Activated CD8-positive, alpha-beta T cell treated with anti-CD3 and anti-CD28 coated beads for 36 hours (primary cell): ENCODE measurements around the gene DIPK1A. TPM values are rescaled to one million over a fixed set of nuclear protein-coding genes. Genes with fewer than 3 reads are reported as not detected.
A peak's percentile ranks its signal among the peaks of the same experiment; 100 is the strongest.

Experiments used
- ATAC-seq: fragments of 200-7000 bp; cut with Tn5 transposase; one replicate; pipeline ENCODE4 v1.10.0; 2021; ENCODE audit warnings: mild to moderate bottlenecking, moderate library complexity
- CTCF ChIA-PET: fragments of 350-600 bp; sonication (Branson Sonifier 250); formaldehyde crosslinking; loops from one replicate; lab custom pipeline; 2021; ENCODE audit warnings: antibody characterized with exemption; lab: Charles Lee
- POLR2A ChIA-PET: fragments of 350-600 bp; sonication (Branson Sonifier 250); formaldehyde crosslinking; loops from one replicate; lab custom pipeline; 2021; ENCODE audit warnings: antibody characterized with exemption; lab: Charles Lee
- DNase-seq: peaks from one replicate; pipeline ENCODE4 v3.0.0-alpha.2; 2020
- H3K27ac Mint-ChIP-seq: one replicate; pipeline ENCODE4 v1.8.0; 2021; ENCODE audit warnings: mild to moderate bottlenecking, mixed read lengths
- H3K27me3 Mint-ChIP-seq: one replicate; pipeline ENCODE4 v1.8.0; 2021; ENCODE audit warnings: mixed read lengths
- H3K36me3 Mint-ChIP-seq: one replicate; pipeline ENCODE4 v1.8.0; 2021; ENCODE audit warnings: low read depth, mixed read lengths
- H3K4me1 Mint-ChIP-seq: one replicate; pipeline ENCODE4 v1.8.0; 2021; ENCODE audit warnings: low read depth, mixed read lengths
- H3K4me3 Mint-ChIP-seq: one replicate; pipeline ENCODE4 v1.8.0; 2021; ENCODE audit warnings: mild to moderate bottlenecking, moderate library complexity, mixed read lengths
- H3K9me3 Mint-ChIP-seq: one replicate; pipeline ENCODE4 v1.8.0; 2021; ENCODE audit warnings: mixed read lengths
- CTCF ChIP-seq: fragments of 200-600 bp; IDR thresholded peaks from one replicate; pipeline ENCODE4 v1.8.0; 2022; ENCODE audit warnings: antibody characterized with exemption, mild to moderate bottlenecking
- intact Hi-C: fragments of 100-400 bp; cut with micrococcal nuclease; formaldehyde crosslinking; loops from one replicate; pipeline ENCODE4 v1.10.0; 2022
- total RNA-seq, 2 experiments: library from RNA; stranded (reverse); gene quantifications; one replicate each; pipeline ENCODE4 v1.2.3, GENCODE V29; 2021

The DIPK1A gene
- total RNA-seq, 2 experiments from 2014 or later, result 8.1 to 9.0 TPM

GRCh38 chr1:92831762-92832536 lies 129.3 kb downstream of the DIPK1A start, which contains the start of gene RPL5:
RPL5 (plus strand) TSS chr1:92832040; CDS start chr1:92832115, 75 bp downstream.
- peaks cover 52% of the 10 kb centered on the region for H3K36me3 Mint-ChIP-seq
- intact Hi-C loops, result no loop called here
- peak; percentile 95 for TF ChIP-seq CTCF
- no peaks in the 10 kb centered on the region for H3K9me3 Mint-ChIP-seq
- ATAC-seq, result peak; percentile 93
- peaks cover 28% of the 10 kb centered on the region for H3K4me1 Mint-ChIP-seq
- peak within 1 kb of the TSS; percentile 99 for H3K4me3 Mint-ChIP-seq
- ChIA-PET CTCF (interaction anchor here (0.6 to 2.7 kb wide), 26 partner anchors 10 to 814 kb away, joined by 3 to 25 read pairs (median 4); partner anchors contain the start of genes DIPK1A and MTF2), POLR2A (interaction anchor here (0.6 to 2.7 kb wide), 19 partner anchors 10 to 513 kb away, joined by 3 to 30 read pairs (median 3); partner anchors contain the start of genes DIPK1A, EVI5 and MTF2)
- H3K27me3 Mint-ChIP-seq, result no peaks in the 10 kb centered on the region
- H3K27ac Mint-ChIP-seq, result peak within 1 kb of the TSS; percentile 99
- DNase-seq, result peak; percentile 98

GRCh38 chr1:92831368-92831761 lies 129.9 kb downstream of the DIPK1A start:
- POLR2A ChIA-PET, result interaction anchor here (0.9 to 2.7 kb wide), 8 partner anchors 11 to 348 kb away, joined by 3 to 30 read pairs (median 6); partner anchors contain the start of genes DIPK1A and EVI5
- no peak for ATAC-seq

GRCh38 chr1:92826792-92827191 lies 134.5 kb downstream of the DIPK1A start:
- ChIA-PET POLR2A (no interaction called here), CTCF (interaction anchor here (1.7 kb wide), 1 partner anchor 35 kb away, joined by 3 read pairs; no protein-coding TSS in a partner anchor)
- Mint-ChIP-seq H3K27me3 (no peaks in the 10 kb centered on the region), H3K4me3 (no peak overlapping the region), H3K27ac (no peak overlapping the region), H3K4me1 (peaks cover 2% of the 10 kb centered on the region), H3K36me3 (peaks cover under 1% of the 10 kb centered on the region), H3K9me3 (no peaks in the 10 kb centered on the region)
- DNase-seq (no peak), ATAC-seq (no peak)
- no peak for TF ChIP-seq CTCF
- intact Hi-C loops, result no loop called here

More at GRCh38 chr1:92831368-92831761, 129.9 kb downstream of the DIPK1A start:
- H3K27me3 Mint-ChIP-seq, result no peaks in the 10 kb centered on the region
- CTCF ChIA-PET, result interaction anchor here (0.6 to 2.7 kb wide), 21 partner anchors 10 to 813 kb away, joined by 3 to 25 read pairs (median 4); partner anchors contain the start of genes DIPK1A, EVI5 and MTF2
- H3K27ac Mint-ChIP-seq, result peak overlapping the region; percentile 99
- H3K4me3 Mint-ChIP-seq, result peak overlapping the region; percentile 99
- no peak for TF ChIP-seq CTCF
- peaks cover 25% of the 10 kb centered on the region for H3K4me1 Mint-ChIP-seq
- intact Hi-C loops, result no loop called here
- H3K36me3 Mint-ChIP-seq, result peaks cover 46% of the 10 kb centered on the region
- DNase-seq, result no peak
- no peaks in the 10 kb centered on the region for H3K9me3 Mint-ChIP-seq

- H3K36me3 Mint-ChIP-seq, result no peaks in the 10 kb centered on the region
- no peak overlapping the region for H3K4me3 Mint-ChIP-seq
- intact Hi-C loops, result no loop called here
- POLR2A ChIA-PET, result interaction anchor here (0.5 kb wide), 1 partner anchor 17 kb away, joined by 3 read pairs; no protein-coding TSS in a partner anchor
- TF ChIP-seq CTCF, result no peak
- CTCF ChIA-PET, result no interaction called here
- H3K4me1 Mint-ChIP-seq, result peaks cover 2% of the 10 kb centered on the region
- no peak overlapping the region for H3K27ac Mint-ChIP-seq
- ATAC-seq, result no peak
- no peak for DNase-seq
- peaks cover 5% of the 10 kb centered on the region for H3K27me3 Mint-ChIP-seq
- H3K9me3 Mint-ChIP-seq, result no peaks in the 10 kb centered on the region
Observed at GRCh38 chr1:92822879-92823278, 138.4 kb downstream of the DIPK1A start.
